ENCODE measurements around the gene PTS.
A peak's percentile ranks its signal among the peaks of the same experiment; 100 is the strongest.

Gene PTS

DNA sequence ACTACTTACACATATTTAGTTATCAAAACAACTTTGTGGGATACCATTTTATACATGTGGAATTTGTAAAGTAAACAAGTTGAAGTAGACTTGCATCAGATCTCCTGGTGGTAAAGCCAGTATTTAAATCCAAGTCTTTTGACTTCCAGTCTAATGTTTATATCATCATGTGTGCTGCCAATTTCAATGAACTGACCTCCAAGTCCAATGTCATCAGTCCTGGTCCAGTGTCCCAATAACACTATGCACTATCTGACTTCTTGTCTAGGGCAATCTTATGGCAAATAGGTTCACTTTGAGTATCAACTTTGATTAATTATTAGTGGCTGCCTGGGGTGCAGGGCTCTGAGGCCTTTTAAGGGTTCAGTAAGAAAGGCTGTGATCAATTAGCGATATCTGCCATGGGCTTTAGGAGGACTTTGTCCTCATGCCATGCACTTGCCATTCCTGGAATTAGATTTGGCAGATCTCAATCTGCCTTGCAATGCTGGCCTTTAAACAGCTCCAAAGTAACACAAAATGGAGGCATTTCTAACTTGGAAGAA is 9.6 kb upstream of the PTS start:
- Histone ChIP-seq H3K27ac (ENCODE audit: insufficient read depth, low read length, poor library complexity, severe bottlenecking) (no peak overlapping the region), H3K27me3 (replicated peaks; ENCODE audit: control insufficient read depth, insufficient read depth, low read length, poor library complexity, severe bottlenecking) (no peaks in the 10 kb centered on the region), H3K36me3 (ENCODE audit: control insufficient read depth, insufficient read depth, low read length) (no peaks in the 10 kb centered on the region), H3K4me3 (ENCODE audit: insufficient read depth, low read depth, low read length, poor library complexity, severe bottlenecking) (no peak overlapping the region), H3K4me1 (ENCODE audit: control insufficient read depth, insufficient read depth, low read length, poor library complexity, severe bottlenecking) (peaks cover 3% of the 10 kb centered on the region), H3K9me3 (ENCODE audit: control insufficient read depth, low read length) (no peaks in the 10 kb centered on the region)
- DNase-seq: no peak

DNA sequence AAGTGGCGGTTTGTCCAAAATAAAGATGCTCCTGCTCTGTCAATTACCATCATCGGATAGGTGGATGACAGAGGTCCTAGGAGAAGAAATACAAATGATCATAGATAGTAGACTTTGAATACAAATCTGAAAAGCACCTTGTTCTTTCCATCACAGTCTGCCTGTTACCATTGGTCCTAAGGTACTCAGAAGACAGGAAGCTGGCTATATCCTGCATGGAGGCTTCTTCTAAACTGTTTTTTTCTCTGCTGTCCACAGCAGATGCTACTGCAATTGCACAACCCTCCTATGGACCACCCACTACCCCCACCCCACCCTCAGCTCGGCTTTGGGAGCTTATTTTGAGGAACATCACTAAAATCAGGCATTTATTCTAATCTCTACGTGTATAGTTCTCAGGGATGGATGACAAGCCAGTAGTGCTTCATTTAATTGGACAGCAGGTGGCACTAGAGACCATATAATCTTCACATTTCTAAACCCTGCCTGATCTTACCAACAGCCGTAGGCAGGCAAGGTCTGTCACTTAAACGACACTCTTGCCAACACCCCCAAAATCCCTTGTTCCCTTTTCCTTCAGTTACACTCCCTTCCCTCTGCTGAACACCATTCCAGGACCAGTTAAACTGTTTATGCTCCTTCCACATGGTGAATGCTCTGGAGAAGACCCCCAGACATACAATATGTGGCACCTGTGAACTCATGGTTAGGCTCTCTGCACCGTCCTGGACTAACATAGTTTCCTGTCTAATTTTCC is 6.6 kb upstream of the PTS start:
- peak in 2 of 3 donors; percentile 11 to 30 for DNase-seq
- Histone ChIP-seq H3K9me3 (ENCODE audit: control insufficient read depth, low read length) (no peaks in the 10 kb centered on the region), H3K27ac (ENCODE audit: insufficient read depth, low read length, poor library complexity, severe bottlenecking) (no peak overlapping the region), H3K4me3 (ENCODE audit: insufficient read depth, low read depth, low read length, poor library complexity, severe bottlenecking) (no peak overlapping the region), H3K4me1 (ENCODE audit: control insufficient read depth, insufficient read depth, low read length, poor library complexity, severe bottlenecking) (peaks cover 3% of the 10 kb centered on the region), H3K27me3 (replicated peaks; ENCODE audit: control insufficient read depth, insufficient read depth, low read length, poor library complexity, severe bottlenecking) (no peaks in the 10 kb centered on the region), H3K36me3 (ENCODE audit: control insufficient read depth, insufficient read depth, low read length) (no peaks in the 10 kb centered on the region)

DNA sequence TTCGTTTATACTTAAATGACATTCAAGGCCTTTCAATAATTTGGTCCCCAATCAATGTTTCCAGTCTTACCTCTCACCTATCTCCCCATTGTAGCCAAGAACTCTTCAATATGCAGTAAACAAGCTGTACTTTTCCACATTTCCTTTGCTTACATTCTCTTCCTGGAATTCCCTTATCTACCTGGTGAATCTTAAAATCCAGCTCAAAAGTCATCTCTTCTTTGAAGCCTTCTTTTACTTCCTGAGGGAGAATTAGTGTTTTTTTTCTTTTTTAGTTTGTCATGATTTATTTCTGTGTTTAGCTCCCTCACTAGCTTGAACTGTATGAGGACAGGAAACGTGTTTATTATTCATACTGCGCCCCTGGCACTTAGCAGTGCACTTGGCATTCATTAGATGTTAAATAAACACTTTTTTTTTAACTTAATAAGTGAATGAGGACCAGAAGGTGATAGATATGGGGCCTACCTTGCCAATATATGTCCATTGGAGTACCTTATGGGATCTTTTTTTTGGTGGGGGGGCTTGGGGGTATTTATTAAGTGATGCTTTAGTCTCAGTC is 4.9 kb upstream of the PTS start:
- DNase-seq: no peak
- H3K4me1 ChIP-seq (ENCODE audit: control insufficient read depth, insufficient read depth, low read length, poor library complexity, severe bottlenecking): peaks cover 7% of the 10 kb centered on the region
- H3K9me3 ChIP-seq (ENCODE audit: control insufficient read depth, low read length): no peaks in the 10 kb centered on the region
- H3K36me3 ChIP-seq (ENCODE audit: control insufficient read depth, insufficient read depth, low read length): no peaks in the 10 kb centered on the region
- H3K27me3 ChIP-seq (replicated peaks; ENCODE audit: control insufficient read depth, insufficient read depth, low read length, poor library complexity, severe bottlenecking): no peaks in the 10 kb centered on the region
- no peak overlapping the region for H3K4me3 ChIP-seq (ENCODE audit: insufficient read depth, low read depth, low read length, poor library complexity, severe bottlenecking)
- no peak overlapping the region for H3K27ac ChIP-seq (ENCODE audit: insufficient read depth, low read length, poor library complexity, severe bottlenecking)

DNA sequence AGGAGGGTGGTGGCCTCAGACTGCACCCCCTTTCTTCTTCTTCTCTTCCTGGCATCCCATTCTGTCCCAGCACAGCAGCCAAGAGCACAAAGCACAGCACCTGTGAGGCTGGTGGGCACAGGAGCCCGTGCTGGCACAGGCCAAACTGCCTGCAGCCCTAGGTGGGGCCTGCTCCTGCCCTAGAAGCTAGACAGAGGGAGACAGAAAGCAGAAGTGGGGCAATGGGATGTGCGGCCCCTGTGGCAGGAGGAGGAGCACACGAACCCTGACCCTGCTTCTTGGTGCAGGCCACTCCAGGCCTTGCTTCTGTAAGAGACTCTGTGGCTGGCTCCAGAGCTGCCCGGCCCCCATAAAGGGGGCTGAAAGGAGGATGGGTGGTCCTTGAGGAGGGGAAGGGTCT is 3.9 kb upstream of the PTS start:
- Histone ChIP-seq H3K4me1 (ENCODE audit: control insufficient read depth, insufficient read depth, low read length, poor library complexity, severe bottlenecking) (peaks cover 13% of the 10 kb centered on the region), H3K27ac (ENCODE audit: insufficient read depth, low read length, poor library complexity, severe bottlenecking) (no peak overlapping the region), H3K27me3 (replicated peaks; ENCODE audit: control insufficient read depth, insufficient read depth, low read length, poor library complexity, severe bottlenecking) (no peaks in the 10 kb centered on the region), H3K9me3 (ENCODE audit: control insufficient read depth, low read length) (no peaks in the 10 kb centered on the region), H3K4me3 (ENCODE audit: insufficient read depth, low read depth, low read length, poor library complexity, severe bottlenecking) (no peak overlapping the region), H3K36me3 (ENCODE audit: control insufficient read depth, insufficient read depth, low read length) (no peaks in the 10 kb centered on the region)
- no peak for DNase-seq

DNA sequence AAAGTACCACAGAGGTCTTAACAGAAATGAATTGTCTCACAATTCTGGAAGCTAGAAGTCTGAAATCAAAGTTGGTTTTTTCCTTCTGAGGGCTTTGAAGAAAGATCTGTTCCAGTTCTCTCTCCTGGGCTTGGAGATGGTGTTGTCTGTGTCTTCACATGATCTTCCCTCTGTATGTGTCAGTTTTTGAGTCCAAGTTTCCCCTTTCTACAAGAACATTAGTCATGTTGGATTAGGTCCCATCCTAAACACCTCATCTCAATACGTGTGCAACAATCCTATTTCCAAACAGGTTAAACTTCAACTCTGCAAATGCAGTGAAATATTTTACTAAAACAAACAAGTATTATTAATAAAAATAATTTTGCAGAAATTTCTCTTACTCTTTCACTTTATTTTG is 3.1 kb upstream of the PTS start:
- H3K4me3 ChIP-seq (ENCODE audit: insufficient read depth, low read depth, low read length, poor library complexity, severe bottlenecking): no peak overlapping the region
- no peak for DNase-seq
- H3K36me3 ChIP-seq (ENCODE audit: control insufficient read depth, insufficient read depth, low read length): no peaks in the 10 kb centered on the region
- H3K27ac ChIP-seq (ENCODE audit: insufficient read depth, low read length, poor library complexity, severe bottlenecking): no peak overlapping the region
- H3K9me3 ChIP-seq (ENCODE audit: control insufficient read depth, low read length): no peaks in the 10 kb centered on the region
- no peaks in the 10 kb centered on the region for H3K27me3 ChIP-seq (replicated peaks; ENCODE audit: control insufficient read depth, insufficient read depth, low read length, poor library complexity, severe bottlenecking)
- peaks cover 17% of the 10 kb centered on the region for H3K4me1 ChIP-seq (ENCODE audit: control insufficient read depth, insufficient read depth, low read length, poor library complexity, severe bottlenecking)

DNA sequence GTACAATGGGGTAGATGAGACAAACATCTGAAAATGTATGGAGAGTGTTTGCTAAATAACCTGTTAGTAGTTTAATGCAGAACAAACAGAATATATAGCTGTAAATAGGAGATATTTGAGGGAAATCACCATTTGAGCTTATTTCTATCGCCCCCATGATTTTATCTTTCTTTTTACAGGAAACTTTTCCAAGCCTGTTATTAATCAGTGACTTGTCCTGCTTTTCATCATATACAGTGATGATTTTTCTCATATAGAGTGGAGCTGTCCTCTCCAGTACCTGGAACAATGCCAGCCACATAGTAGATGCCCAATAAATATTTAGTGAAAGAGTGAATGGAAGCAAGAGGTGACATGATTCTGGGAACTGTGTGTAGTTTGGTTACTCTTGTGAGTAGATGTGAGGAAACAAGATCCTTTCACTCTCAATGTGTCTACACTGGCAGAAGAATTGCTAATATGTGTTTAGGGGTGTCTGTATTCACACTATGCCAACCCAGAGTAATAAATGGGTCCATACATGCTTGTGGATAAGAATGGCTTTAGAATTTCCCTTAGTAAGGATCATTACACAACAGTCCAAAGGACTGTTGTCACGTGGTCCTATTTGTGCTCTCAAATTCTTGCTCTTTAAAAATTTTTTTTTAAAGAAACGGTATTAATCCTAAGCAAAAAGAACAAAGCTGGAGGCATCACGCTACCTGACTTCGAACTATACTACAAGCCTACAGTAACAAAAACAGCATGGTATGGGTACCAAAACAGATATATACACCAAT is 2.3 kb upstream of the PTS start:
- Histone ChIP-seq H3K36me3 (ENCODE audit: control insufficient read depth, insufficient read depth, low read length) (no peaks in the 10 kb centered on the region), H3K4me3 (ENCODE audit: insufficient read depth, low read depth, low read length, poor library complexity, severe bottlenecking) (no peak overlapping the region), H3K9me3 (ENCODE audit: control insufficient read depth, low read length) (no peaks in the 10 kb centered on the region), H3K4me1 (ENCODE audit: control insufficient read depth, insufficient read depth, low read length, poor library complexity, severe bottlenecking) (peaks cover 17% of the 10 kb centered on the region), H3K27ac (ENCODE audit: insufficient read depth, low read length, poor library complexity, severe bottlenecking) (no peak overlapping the region), H3K27me3 (replicated peaks; ENCODE audit: control insufficient read depth, insufficient read depth, low read length, poor library complexity, severe bottlenecking) (no peaks in the 10 kb centered on the region)
- no peak for DNase-seq

- Histone ChIP-seq H3K4me1 (ENCODE audit: control insufficient read depth, insufficient read depth, low read length, poor library complexity, severe bottlenecking) (peaks cover 14% of the 10 kb centered on the region), H3K27ac (ENCODE audit: insufficient read depth, low read length, poor library complexity, severe bottlenecking) (peak overlapping the region; percentile 96), H3K27me3 (replicated peaks; ENCODE audit: control insufficient read depth, insufficient read depth, low read length, poor library complexity, severe bottlenecking) (no peaks in the 10 kb centered on the region), H3K9me3 (ENCODE audit: control insufficient read depth, low read length) (no peaks in the 10 kb centered on the region), H3K4me3 (ENCODE audit: insufficient read depth, low read depth, low read length, poor library complexity, severe bottlenecking) (peak overlapping the region; percentile 87), H3K36me3 (ENCODE audit: control insufficient read depth, insufficient read depth, low read length) (no peaks in the 10 kb centered on the region)
- no peak for DNase-seq
Measured at GRCh38 chr11:112225753-112226061, 521 bp upstream of the PTS start.

GRCh38 chr11:112226831-112227401 is 688 bp downstream of the PTS start:
- Histone ChIP-seq H3K27me3 (replicated peaks; ENCODE audit: control insufficient read depth, insufficient read depth, low read length, poor library complexity, severe bottlenecking) (no peaks in the 10 kb centered on the region), H3K27ac (ENCODE audit: insufficient read depth, low read length, poor library complexity, severe bottlenecking) (peak overlapping the region; percentile 96), H3K4me3 (ENCODE audit: insufficient read depth, low read depth, low read length, poor library complexity, severe bottlenecking) (peak overlapping the region; percentile 87), H3K36me3 (ENCODE audit: control insufficient read depth, insufficient read depth, low read length) (peaks cover 5% of the 10 kb centered on the region), H3K4me1 (ENCODE audit: control insufficient read depth, insufficient read depth, low read length, poor library complexity, severe bottlenecking) (peaks cover 14% of the 10 kb centered on the region), H3K9me3 (ENCODE audit: control insufficient read depth, low read length) (no peaks in the 10 kb centered on the region)
- no peak for DNase-seq

DNA sequence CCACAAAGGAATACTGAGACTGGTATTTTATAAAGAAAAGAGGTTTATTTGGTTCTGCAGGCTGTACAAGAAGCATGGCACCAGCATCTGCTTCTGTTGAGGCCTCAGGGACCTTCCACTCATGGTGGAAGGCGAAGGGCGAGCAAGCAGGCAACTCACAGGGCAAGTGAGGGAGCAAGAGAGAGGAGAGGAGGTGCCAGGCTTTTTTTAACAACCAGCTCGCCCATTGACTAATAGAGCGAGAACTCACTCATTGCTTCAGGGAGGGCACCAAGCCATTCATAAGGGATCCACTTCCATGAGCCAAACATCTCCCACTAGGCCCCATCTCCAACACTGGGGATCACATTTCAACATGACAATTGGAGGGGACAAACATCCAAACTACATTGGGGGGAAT is 1.2 kb downstream of the PTS start:
- peak overlapping the region; percentile 87 for H3K4me3 ChIP-seq (ENCODE audit: insufficient read depth, low read depth, low read length, poor library complexity, severe bottlenecking)

GRCh38 chr11:112228706-112229105 is 2.5 kb downstream of the PTS start:
- Histone ChIP-seq H3K4me1 (ENCODE audit: control insufficient read depth, insufficient read depth, low read length, poor library complexity, severe bottlenecking) (peaks cover 14% of the 10 kb centered on the region), H3K27ac (ENCODE audit: insufficient read depth, low read length, poor library complexity, severe bottlenecking) (no peak overlapping the region), H3K9me3 (ENCODE audit: control insufficient read depth, low read length) (no peaks in the 10 kb centered on the region), H3K36me3 (ENCODE audit: control insufficient read depth, insufficient read depth, low read length) (peaks cover 19% of the 10 kb centered on the region), H3K27me3 (replicated peaks; ENCODE audit: control insufficient read depth, insufficient read depth, low read length, poor library complexity, severe bottlenecking) (no peaks in the 10 kb centered on the region), H3K4me3 (ENCODE audit: insufficient read depth, low read depth, low read length, poor library complexity, severe bottlenecking) (no peak overlapping the region)
- DNase-seq: no peak

More for the DNA sequence above, 1.2 kb downstream of the PTS start:
- no peaks in the 10 kb centered on the region for H3K27me3 ChIP-seq (replicated peaks; ENCODE audit: control insufficient read depth, insufficient read depth, low read length, poor library complexity, severe bottlenecking)
- DNase-seq: no peak
- peaks cover 8% of the 10 kb centered on the region for H3K36me3 ChIP-seq (ENCODE audit: control insufficient read depth, insufficient read depth, low read length)
- no peaks in the 10 kb centered on the region for H3K9me3 ChIP-seq (ENCODE audit: control insufficient read depth, low read length)
- peaks cover 14% of the 10 kb centered on the region for H3K4me1 ChIP-seq (ENCODE audit: control insufficient read depth, insufficient read depth, low read length, poor library complexity, severe bottlenecking)
- H3K27ac ChIP-seq (ENCODE audit: insufficient read depth, low read length, poor library complexity, severe bottlenecking): no peak overlapping the region
